K562 (cell line): ENCODE data around the gene CLDN20. TPM values are rescaled to one million over a fixed set of nuclear protein-coding genes. Genes with fewer than 3 reads are reported as not detected.

ENCODE experiments used
- ATAC-seq: fragments of 200-7000 bp; cut with Tn5 transposase; 3 replicates; pipeline ENCODE4 v1.9.1; 2020; ENCODE audit warnings: moderate library complexity
- BruUV-seq: library from RNA; stranded (reverse); fragments of 400-500 nt; replicated peaks from 2 replicates; lab custom pipeline; 2021; lab: Mats Ljungman, UMichigan
- CTCF ChIA-PET: fragments of 300-600 bp; formaldehyde crosslinking; extraction: SDS; loops from one replicate; lab custom pipeline; 2021; ENCODE audit warnings: low intra/inter-chr PET ratio; lab: Yijun Ruan, JAX
- POLR2A ChIA-PET: fragments of 300-600, 350-650 bp; sonication (Branson Sonifier 250); formaldehyde crosslinking; extraction: SDS; loops from one replicate; lab custom pipeline; 2021; ENCODE audit warnings: antibody characterized with exemption, inconsistent platforms; lab: Yijun Ruan, JAX
- DNase-seq, 4 experiments: peaks; one replicate each; pipeline versions ENCODE4 v3.0.0 to v3.0.0-alpha.2; 2011 to 2018; ENCODE audit warnings: low spot score in 3 of 4, mixed read lengths in 3 of 4; ENCODE audit errors: extremely low read depth in 1 of 4
- FAIRE-seq: peaks from 2 replicates; lab custom pipeline; 2011; peaks lifted over from hg19 to GRCh38; lab: Jason Lieb, UNC
- H2AFZ ChIP-seq: 2 replicates; pipeline ENCODE4 v1.6.0; 2011; ENCODE audit warnings: low read depth, low read length, control low read depth, inconsistent platforms
- H3K27ac ChIP-seq: fragments of 200-600 bp; 3 replicates; pipeline ENCODE4 v1.8.0; 2011; ENCODE audit warnings: low read depth, mild to moderate bottlenecking, control low read depth, inconsistent platforms, low read length, moderate library complexity, mixed read lengths; ENCODE audit errors: extremely low read depth
- H3K27me3 ChIP-seq, 2 experiments: fragments of 300-600 bp in 1 of 2; 2 replicates in 1 of 2; 3 replicates in 1 of 2; pipeline versions ENCODE4 v1.6.0 to v1.8.0; 2011; ENCODE audit warnings: inconsistent platforms in 2 of 2, low read length in 2 of 2, mild to moderate bottlenecking in 1 of 2, mixed read lengths in 1 of 2, moderate library complexity in 1 of 2; ENCODE audit not compliant: control insufficient read depth in 2 of 2, insufficient read depth in 2 of 2
- H3K36me3 ChIP-seq: fragments of 300-600 bp; 3 replicates; pipeline ENCODE4 v1.8.0; 2011; ENCODE audit warnings: mild to moderate bottlenecking, low read length, inconsistent platforms; ENCODE audit not compliant: control insufficient read depth, insufficient read depth
- H3K4me1 ChIP-seq, 2 experiments: fragments of 200-600 bp in 1 of 2; replicated peaks in 1 of 2; 2 replicates in 1 of 2; 3 replicates in 1 of 2; pipeline versions ENCODE4 v1.5.1 to v1.8.0; 2011; ENCODE audit warnings: inconsistent platforms in 2 of 2, low read length in 2 of 2, mild to moderate bottlenecking in 1 of 2, mixed read lengths in 1 of 2, moderate library complexity in 1 of 2; ENCODE audit not compliant: control insufficient read depth in 2 of 2, insufficient read depth in 2 of 2
- H3K4me2 ChIP-seq: 2 replicates; pipeline ENCODE4 v1.6.1; 2011; ENCODE audit warnings: low read length, control low read depth, inconsistent platforms, mixed read lengths; ENCODE audit not compliant: insufficient read depth
- H3K4me3 ChIP-seq: fragments of 200-600 bp; sonication (generic), shearing (Covaris generic); 2 replicates; pipeline ENCODE4 v1.5.1; 2016; ENCODE audit warnings: control low read depth, inconsistent platforms
- H3K79me2 ChIP-seq: fragments of 200-600 bp; 3 replicates; pipeline ENCODE4 v1.8.0; 2011; ENCODE audit warnings: low read length, inconsistent platforms; ENCODE audit not compliant: control insufficient read depth, insufficient read depth
- H3K9ac ChIP-seq, 2 experiments: 2 replicates each; pipeline versions ENCODE4 v1.6.0 to v1.6.1; 2011; ENCODE audit warnings: low read depth in 2 of 2, low read length in 2 of 2, control low read depth in 1 of 2, inconsistent platforms in 1 of 2, mild to moderate bottlenecking in 1 of 2, mixed read lengths in 1 of 2; ENCODE audit not compliant: insufficient read depth in 1 of 2
- H3K9me1 ChIP-seq: one replicate; pipeline ENCODE4 v1.6.0; 2011; ENCODE audit warnings: inconsistent platforms, mild to moderate bottlenecking, low read length, moderate library complexity; ENCODE audit not compliant: control insufficient read depth, insufficient read depth
- H3K9me3 ChIP-seq: replicated peaks from 2 replicates; pipeline ENCODE4 v1.5.1; 2011; ENCODE audit warnings: low read depth, low read length, inconsistent platforms; ENCODE audit not compliant: control insufficient read depth, insufficient read depth
- H4K20me1 ChIP-seq: replicated peaks from 2 replicates; pipeline ENCODE4 v1.6.1; 2011; ENCODE audit warnings: low read length, inconsistent platforms, mixed read lengths; ENCODE audit not compliant: control insufficient read depth, insufficient read depth
- DIDO1 ChIP-seq: fragments of 450-650 bp; IDR thresholded peaks from 2 replicates; pipeline ENCODE4 v1.6.1; 2016; ENCODE audit warnings: low read depth, missing biosample characterization, missing genetic modification characterization
- HMG20A ChIP-seq: fragments of 450-650 bp; formaldehyde crosslinking; conservative IDR thresholded peaks from 2 replicates; pipeline ENCODE4 v1.4.0; 2020; ENCODE audit warnings: mild to moderate bottlenecking, mixed read lengths
- NBN ChIP-seq: fragments of 450-650 bp; IDR thresholded peaks from 2 replicates; pipeline ENCODE4 v1.6.1; 2016; ENCODE audit warnings: low read depth, mild to moderate bottlenecking
- NCOA1 ChIP-seq: fragments of 450-650 bp; IDR thresholded peaks from 2 replicates; pipeline ENCODE4 v1.6.1; 2016; ENCODE audit warnings: low read depth
- NFATC3 ChIP-seq: fragments of 450-650 bp; IDR thresholded peaks from 2 replicates; pipeline ENCODE4 v1.6.1; 2017; ENCODE audit warnings: mild to moderate bottlenecking
- POLR2AphosphoS5 ChIP-seq: IDR thresholded peaks from 2 replicates; pipeline ENCODE4 v1.6.1; 2011; ENCODE audit warnings: mild to moderate bottlenecking, low read depth, low read length, moderate library complexity; ENCODE audit not compliant: control insufficient read depth, insufficient read depth
- RERE ChIP-seq: sonication (generic); formaldehyde crosslinking; IDR thresholded peaks from 2 replicates; pipeline ENCODE4 v1.8.0; 2023; ENCODE audit warnings: missing genetic modification reagents, mild to moderate bottlenecking, borderline replicate concordance
- SREBF2 ChIP-seq: sonication (generic); formaldehyde crosslinking; IDR thresholded peaks from 2 replicates; pipeline ENCODE4 v1.4.0; 2020; ENCODE audit warnings: mild to moderate bottlenecking, missing genetic modification reagents
- USF1 ChIP-seq: sonication (generic); formaldehyde crosslinking; IDR thresholded peaks from 2 replicates; pipeline ENCODE4 v1.9.0; 2022; ENCODE audit warnings: mild to moderate bottlenecking, missing genetic modification reagents
- ZBTB33 ChIP-seq: sonication (generic); formaldehyde crosslinking; IDR thresholded peaks from 2 replicates; pipeline ENCODE4 v1.8.1; 2023; ENCODE audit warnings: mild to moderate bottlenecking, missing genetic modification reagents
- ZEB2 ChIP-seq: fragments of 450-650 bp; IDR thresholded peaks from 2 replicates; pipeline ENCODE4 v1.6.1; 2016
- ZNF274 ChIP-seq: IDR thresholded peaks from 2 replicates; pipeline ENCODE4 v1.6.1; 2011; ENCODE audit warnings: low read depth, mild to moderate bottlenecking, low read length, moderate library complexity, borderline replicate concordance
- WGBS: fragments of 100-300 bp; shearing (Covaris generic); methylation state at CpG from one replicate; pipeline ENCODE4 v1.1.6; 2016; ENCODE audit warnings: low coverage, mixed read lengths; ENCODE audit not compliant: insufficient coverage; ENCODE audit errors: missing lambda C conversion rate; 5-methylcytosine and 5-hydroxymethylcytosine counted together
- in situ Hi-C: fragments of 300-500 bp; cut with MboI; formaldehyde crosslinking; loops from 4 replicates; pipeline ENCODE4 v1.15.0; 2018; ENCODE audit warnings: inconsistent platforms, mixed read lengths
- intact Hi-C: fragments of 100-400 bp; cut with micrococcal nuclease; formaldehyde crosslinking; loops from 2 replicates; pipeline ENCODE4 v1.14.2; 2022
- polyA plus RNA-seq, 8 experiments: library from polyadenylated mRNA; depleted of rRNA in 4 of 8; stranded (reverse) in 5 of 8; unstranded in 3 of 8; fragments of >200 nt; fragmentation: Nextera tagmentation in 2 of 8; fragmentation: Illumina TruSeq in 1 of 8; extraction: Ambion mirVana in 2 of 8; extraction: Trizol in 1 of 8; gene quantifications; 2 replicates each; pipeline versions ENCODE4 v1.2.1 to v1.2.3, GENCODE V29; 2011 to 2014; ENCODE audit warnings: inconsistent platforms in 1 of 8, missing spikeins in 1 of 8
- total RNA-seq, 7 experiments: library from RNA; depleted of rRNA in 6 of 7; stranded (reverse); fragments of >200 nt in 6 of 7; fragmentation: Illumina TruSeq in 2 of 7; extraction: Trizol in 2 of 7; gene quantifications; 2 replicates each; pipeline versions ENCODE4 v1.2.1 to v1.2.3, GENCODE V29; 2011 to 2021; ENCODE audit warnings: low replicate concordance in 1 of 7

CLDN20 gene
- total and polyA plus RNA-seq, 9 of the 15 experiments (the other 6 are each of a cell fraction or from before 2014, with no cell fraction given): not detected

GRCh38 chr6:155254139-155254538, 9.7 kb upstream of the CLDN20 start:
- H3K9ac ChIP-seq: no peak overlapping the region
- ChIA-PET CTCF (no interaction called here), POLR2A (no interaction called here)
- no peaks in the 10 kb centered on the region for H3K9me3 ChIP-seq
- DNase-seq (no peak), ATAC-seq (no peak), FAIRE-seq (no peak)
- no peaks in the 10 kb centered on the region for H4K20me1 ChIP-seq
- H3K27me3 ChIP-seq: no peaks in the 10 kb centered on the region
- intact Hi-C loops: no loop called here
- no peak overlapping the region for H3K4me2 ChIP-seq
- in situ Hi-C loops: no loop called here
- H3K27ac ChIP-seq: no peak overlapping the region
- TF ChIP-seq POLR2AphosphoS5: no peak
- TF ChIP-seq SREBF2 (CRISPR knock-in tag): no peak
- TF ChIP-seq DIDO1 (tag): no peak
- TF ChIP-seq NFATC3: no peak
- TF ChIP-seq ZBTB33: no peak
- no peak for TF ChIP-seq ZNF274
- no peak for TF ChIP-seq NCOA1
- TF ChIP-seq HMG20A (CRISPR knock-in tag): no peak
- no peak for TF ChIP-seq ZEB2
- no peak for TF ChIP-seq RERE (CRISPR knock-in tag)
- TF ChIP-seq NBN: no peak
- TF ChIP-seq USF1 (CRISPR knock-in tag): no peak
- no TSS peak for BruUV-seq
- H2AFZ ChIP-seq: no peak overlapping the region
- 94% methylated on average over 10 of the region's 10 CpGs for WGBS
- H3K79me2 ChIP-seq: no peaks in the 10 kb centered on the region
- H3K9me1 ChIP-seq: no peaks in the 10 kb centered on the region
- peaks cover 0 to 3% of the 10 kb centered on the region in 2 experiments; a peak in 1 of 5 replicates for H3K4me1 ChIP-seq
- H3K4me3 ChIP-seq: no peak overlapping the region
- H3K36me3 ChIP-seq: peaks cover 85% of the 10 kb centered on the region; the same call in 2 of the 3 replicates
